MG63 (cell line): ENCODE data around the gene RNASE12. TPM values are rescaled to one million over a fixed set of nuclear protein-coding genes. Genes with fewer than 3 reads are reported as not detected.
"Not testable (repeated sequence)": the region's sequence is repeated elsewhere in the genome, so short reads cannot be mapped to it uniquely, and the experiment has no call there.

ENCODE experiments used
- DNase-seq: peaks from one replicate; pipeline ENCODE4 v3.0.0-alpha.2; 2020
- H3K27me3 ChIP-seq: fragments of 250-450 bp; sonication (Bioruptor Pico); 2 replicates; pipeline ENCODE4 v1.5.1; 2020; ENCODE audit warnings: mild to moderate bottlenecking, moderate library complexity
- H3K36me3 ChIP-seq: fragments of 250-450 bp; sonication (Bioruptor Pico); 2 replicates; pipeline ENCODE4 v1.5.1; 2020; ENCODE audit warnings: mild to moderate bottlenecking, moderate library complexity
- H3K4me3 ChIP-seq: fragments of 250-450 bp; sonication (Bioruptor Pico); 2 replicates; pipeline ENCODE4 v1.5.1; 2020; ENCODE audit warnings: mild to moderate bottlenecking, moderate library complexity
- H3K9me3 ChIP-seq: fragments of 250-450 bp; sonication (Bioruptor Pico); 2 replicates; pipeline ENCODE4 v1.5.1; 2020; ENCODE audit warnings: mild to moderate bottlenecking, moderate library complexity
- total RNA-seq: library from RNA; depleted of rRNA; stranded (reverse); fragments of >200 nt; shearing (Covaris generic); gene quantifications from 2 replicates; pipeline ENCODE4 v1.2.3, GENCODE V29; 2014; ENCODE audit warnings: low replicate concordance; rRNA removed

The RNASE12 gene, protein sequence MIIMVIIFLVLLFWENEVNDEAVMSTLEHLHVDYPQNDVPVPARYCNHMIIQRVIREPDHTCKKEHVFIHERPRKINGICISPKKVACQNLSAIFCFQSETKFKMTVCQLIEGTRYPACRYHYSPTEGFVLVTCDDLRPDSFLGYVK
- not detected in 2 replicates for total RNA-seq

DNA sequence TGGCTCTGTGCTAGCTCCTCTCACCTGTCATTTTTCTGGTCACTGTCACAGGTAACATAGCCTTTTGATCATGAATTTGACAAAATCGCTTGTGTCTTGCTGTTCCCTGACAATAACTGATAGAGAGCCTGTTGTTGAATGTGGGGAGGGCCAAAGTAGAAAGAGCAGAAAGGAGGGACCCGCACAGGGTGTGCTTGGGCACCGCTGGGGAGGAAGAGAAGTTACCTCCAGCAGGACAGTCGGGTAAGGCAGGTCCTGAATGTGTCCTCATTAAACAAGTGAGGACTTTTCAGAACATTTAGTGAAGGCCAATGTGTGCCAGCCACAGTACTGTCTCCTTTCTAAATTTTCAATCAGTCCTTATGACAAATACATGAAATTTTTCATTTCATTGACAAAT, at the start of gene RNASE12:
Gene RNASE12 (minus strand): TSS at position 142 of the 400 bp plus-strand sequence. CDS start 653 bp downstream, outside the sequence.
- Histone ChIP-seq H3K36me3 (no peaks in the 10 kb centered on the region), H3K27me3 (no peaks in the 10 kb centered on the region), H3K9me3 (no peaks in the 10 kb centered on the region), H3K4me3 (peak within 1 kb of the TSS; percentile 16; the same call in 1 of the 2 replicates)
- no peak for DNase-seq

DNA sequence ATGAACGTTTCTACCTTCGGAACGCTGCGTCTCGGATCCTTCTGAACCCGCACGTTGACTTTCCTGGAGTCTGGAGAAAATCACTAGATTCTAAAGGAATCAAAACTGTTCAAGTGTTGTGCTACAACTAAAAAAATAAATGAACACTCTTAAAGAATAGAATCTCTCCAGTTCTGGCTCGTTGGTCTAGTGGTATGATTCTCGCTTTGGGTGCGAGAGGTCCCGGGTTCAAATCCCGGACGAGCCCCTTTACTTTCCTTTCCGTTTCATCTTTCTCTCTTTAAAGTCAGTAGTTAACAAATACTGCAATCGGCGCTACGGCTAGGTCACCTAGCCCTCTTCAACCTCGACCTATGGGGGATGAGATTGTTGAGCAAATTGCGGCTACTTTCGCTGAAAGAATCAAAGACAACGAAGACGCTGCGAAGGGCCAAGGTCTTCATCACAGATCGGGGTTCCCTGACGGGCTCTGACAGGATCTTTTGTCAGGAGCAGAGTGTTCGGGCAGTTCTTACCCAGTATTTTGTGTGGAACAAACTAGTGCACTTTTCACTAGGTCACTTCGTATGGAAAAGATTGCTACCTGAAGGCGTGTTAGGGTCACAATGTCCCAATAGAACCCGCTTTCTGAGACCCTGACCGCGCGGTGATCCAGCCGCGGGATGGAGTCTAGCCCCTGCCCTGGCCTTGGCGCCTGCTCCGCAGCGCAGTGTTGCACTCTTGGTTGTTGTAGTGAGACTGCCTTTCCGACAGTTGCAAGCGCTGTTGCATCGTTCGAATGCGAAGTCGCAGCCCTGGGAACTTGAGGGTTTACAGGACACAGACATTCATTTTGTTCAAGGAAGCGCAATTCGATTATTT, 41.9 kb upstream of the RNASE12 start:
- peak; percentile 82 for DNase-seq
- Histone ChIP-seq H3K36me3 (no peaks in the 10 kb centered on the region), H3K4me3 (peak overlapping the region; percentile 55), H3K27me3 (no peaks in the 10 kb centered on the region; the same call in none of the 2 replicates), H3K9me3 (no peaks in the 10 kb centered on the region)

DNA sequence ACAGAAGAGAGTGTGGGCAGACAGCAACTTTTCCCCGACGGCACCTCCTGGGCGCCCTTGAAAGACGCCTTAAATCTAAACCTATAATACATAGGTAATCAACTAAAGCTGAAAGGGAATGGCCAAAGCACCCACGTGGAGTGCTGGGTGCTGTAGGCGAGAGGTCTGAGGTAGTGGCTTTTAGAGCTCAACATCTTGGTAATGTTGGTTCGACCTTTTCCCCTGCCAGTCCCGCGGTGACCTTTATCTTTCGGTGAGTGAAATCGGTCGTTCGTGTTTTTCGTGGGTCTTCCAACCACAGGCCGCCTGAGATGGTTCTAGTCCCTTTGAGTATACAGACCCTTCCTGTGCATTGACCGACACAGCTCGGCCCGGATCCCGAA, 41.3 kb upstream of the RNASE12 start:
- no peaks in the 10 kb centered on the region for H3K9me3 ChIP-seq
- H3K27me3 ChIP-seq, result no peaks in the 10 kb centered on the region; the same call in none of the 2 replicates
- peak overlapping the region; percentile 55 for H3K4me3 ChIP-seq
- no peak for DNase-seq
- no peaks in the 10 kb centered on the region for H3K36me3 ChIP-seq

DNA sequence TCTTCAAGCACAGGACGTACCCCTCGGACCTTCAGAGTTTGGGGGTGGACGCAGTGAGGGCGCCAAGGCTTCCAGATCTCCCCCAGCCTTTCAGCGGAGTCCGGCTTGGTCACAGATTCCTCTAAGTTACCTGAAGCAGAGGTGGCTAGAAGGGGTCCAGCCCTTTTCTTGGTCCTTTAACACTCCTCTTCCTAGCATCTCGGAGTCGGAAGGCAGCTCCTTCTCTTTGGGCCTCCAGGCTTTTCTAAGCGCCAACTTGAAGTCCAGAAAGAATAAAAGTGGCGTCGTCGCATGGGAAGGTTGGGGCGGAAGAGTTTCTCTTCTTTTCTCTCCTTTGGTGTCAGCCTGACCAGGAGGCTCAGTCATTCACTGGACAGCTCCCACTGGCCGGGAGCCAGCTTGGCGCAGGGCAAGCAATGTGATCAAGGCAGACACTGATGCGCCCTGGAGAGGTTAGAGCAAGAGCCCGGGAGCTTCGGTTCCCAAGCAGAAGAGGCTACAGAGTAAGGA, 40.8 kb upstream of the RNASE12 start:
- Histone ChIP-seq H3K9me3 (no peaks in the 10 kb centered on the region), H3K36me3 (no peaks in the 10 kb centered on the region), H3K27me3 (no peaks in the 10 kb centered on the region; the same call in 1 of the 2 replicates), H3K4me3 (peak overlapping the region; percentile 55)
- DNase-seq, result peak; percentile 83

DNA sequence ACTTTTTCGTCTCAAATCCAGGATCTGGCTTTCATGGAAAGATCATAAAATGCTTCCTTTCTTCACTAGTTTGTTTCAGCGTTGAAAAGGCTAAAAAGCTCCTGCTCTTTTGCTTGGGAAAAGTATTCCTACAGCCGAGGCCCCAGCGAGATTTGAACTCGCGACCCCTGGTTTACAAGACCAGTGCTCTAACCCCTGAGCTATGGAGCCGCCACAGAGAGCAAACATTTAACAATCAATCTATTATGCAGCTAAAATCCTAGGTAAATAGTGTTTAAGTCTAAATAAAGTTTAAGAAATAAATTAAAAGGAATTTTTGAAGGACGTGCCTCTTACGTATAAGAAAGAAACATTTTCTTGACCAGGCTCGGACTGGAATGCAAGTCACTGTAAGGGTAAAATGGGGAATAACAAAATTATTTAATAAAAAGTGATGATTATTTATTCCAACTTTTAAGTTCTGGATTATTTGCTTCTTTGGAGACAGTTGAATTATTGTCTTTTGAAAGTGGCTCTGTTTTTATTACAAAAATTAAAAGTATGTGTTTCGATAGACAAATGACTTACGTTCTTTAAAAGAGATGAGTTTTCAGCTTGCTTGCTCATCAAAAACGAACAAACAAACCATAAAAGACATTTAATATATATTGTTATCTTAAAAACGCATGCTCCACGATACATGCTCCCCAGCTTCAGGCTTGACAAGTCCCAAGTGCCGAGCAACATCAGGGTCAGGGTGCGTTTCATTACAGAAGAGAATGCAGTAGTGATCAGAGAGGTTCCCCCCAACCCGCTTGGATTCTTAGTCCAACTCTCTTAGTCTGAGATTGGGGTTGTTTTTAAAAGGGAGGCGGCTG, 40.1 kb upstream of the RNASE12 start:
- H3K9me3 ChIP-seq, result no peaks in the 10 kb centered on the region

DNA sequence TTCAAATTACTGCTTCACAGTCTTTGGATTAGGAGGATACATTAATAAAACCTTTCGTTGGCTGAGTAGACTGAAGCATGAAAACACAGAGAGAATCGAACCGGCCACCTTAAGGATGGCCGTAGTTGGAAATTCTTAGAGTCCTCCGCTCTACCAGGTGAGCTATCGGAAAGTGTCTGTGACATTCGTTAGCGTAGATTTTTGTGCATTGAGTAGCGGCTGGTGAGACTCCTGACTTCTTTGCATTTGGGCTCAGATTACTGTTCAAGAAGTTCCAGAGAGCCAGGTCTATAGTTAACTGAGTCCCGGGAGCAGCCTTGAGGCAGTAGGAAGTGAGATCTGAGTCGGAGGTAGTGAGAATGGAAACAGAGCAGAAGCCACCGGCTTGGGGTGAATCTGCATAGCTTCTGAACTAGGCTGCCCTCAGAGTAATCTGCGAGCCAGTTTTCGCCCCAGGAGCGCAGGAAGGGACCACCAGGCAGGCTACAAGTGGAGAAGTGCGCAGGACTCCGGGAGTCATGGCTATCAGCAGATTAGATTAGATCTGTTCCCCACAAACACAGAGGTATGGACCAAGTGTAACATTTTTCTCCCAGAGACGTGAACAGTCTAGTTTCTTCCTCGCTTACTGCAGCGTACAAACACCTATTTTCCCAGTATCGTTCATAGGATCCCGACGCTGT, 39.3 kb upstream of the RNASE12 start:
- H3K4me3 ChIP-seq, result peak overlapping the region; percentile 55
- H3K9me3 ChIP-seq, result no peaks in the 10 kb centered on the region
- no peaks in the 10 kb centered on the region; the same call in 1 of the 2 replicates for H3K27me3 ChIP-seq
- peak; percentile 22 for DNase-seq
- no peaks in the 10 kb centered on the region for H3K36me3 ChIP-seq

More for the DNA sequence above, 40.1 kb upstream of the RNASE12 start:
- peak; percentile 48 for DNase-seq
- no peaks in the 10 kb centered on the region; the same call in 1 of the 2 replicates for H3K27me3 ChIP-seq
- H3K4me3 ChIP-seq, result peak overlapping the region; percentile 55
- no peaks in the 10 kb centered on the region for H3K36me3 ChIP-seq

DNA sequence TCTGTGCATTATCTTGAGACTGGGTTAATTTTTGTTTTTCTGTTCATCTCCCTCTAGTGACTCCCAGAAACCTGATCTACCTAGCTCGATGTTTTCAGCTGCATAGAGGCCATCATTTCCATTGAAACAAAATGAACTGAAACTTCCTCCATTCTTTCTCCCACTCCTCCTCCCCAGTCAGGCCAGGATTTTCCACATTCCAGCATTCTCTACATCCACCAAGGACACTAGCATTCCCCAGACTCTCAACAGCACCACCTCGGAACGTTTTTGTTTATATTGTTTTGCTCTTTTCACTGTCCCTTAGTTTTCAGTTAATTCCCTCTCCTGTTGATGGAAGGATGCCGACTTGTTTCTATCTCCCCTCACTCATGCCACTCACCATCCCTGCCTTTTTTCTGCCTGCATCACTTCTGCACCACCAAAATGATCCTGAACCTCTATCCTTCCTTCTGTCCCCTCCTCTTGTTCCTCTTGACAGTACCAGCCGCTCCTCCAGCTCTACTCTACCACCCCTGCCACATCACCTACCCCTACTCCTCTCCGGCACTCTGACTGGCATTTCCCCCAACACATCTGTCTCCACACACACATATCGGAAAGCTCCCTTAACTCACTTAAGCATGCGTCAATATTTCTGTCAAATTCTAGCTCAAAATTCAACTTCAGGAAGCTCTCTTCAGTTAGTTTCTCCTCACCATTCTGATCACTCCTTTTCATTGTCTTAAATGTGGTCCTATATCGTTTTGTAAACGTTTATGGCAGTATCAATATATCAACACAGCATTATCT, 37.1 kb upstream of the RNASE12 start:
- DNase-seq, result no peak
- no peaks in the 10 kb centered on the region for H3K27me3 ChIP-seq
- H3K36me3 ChIP-seq, result no peaks in the 10 kb centered on the region
- H3K9me3 ChIP-seq, result no peaks in the 10 kb centered on the region
- no peak overlapping the region for H3K4me3 ChIP-seq

DNA sequence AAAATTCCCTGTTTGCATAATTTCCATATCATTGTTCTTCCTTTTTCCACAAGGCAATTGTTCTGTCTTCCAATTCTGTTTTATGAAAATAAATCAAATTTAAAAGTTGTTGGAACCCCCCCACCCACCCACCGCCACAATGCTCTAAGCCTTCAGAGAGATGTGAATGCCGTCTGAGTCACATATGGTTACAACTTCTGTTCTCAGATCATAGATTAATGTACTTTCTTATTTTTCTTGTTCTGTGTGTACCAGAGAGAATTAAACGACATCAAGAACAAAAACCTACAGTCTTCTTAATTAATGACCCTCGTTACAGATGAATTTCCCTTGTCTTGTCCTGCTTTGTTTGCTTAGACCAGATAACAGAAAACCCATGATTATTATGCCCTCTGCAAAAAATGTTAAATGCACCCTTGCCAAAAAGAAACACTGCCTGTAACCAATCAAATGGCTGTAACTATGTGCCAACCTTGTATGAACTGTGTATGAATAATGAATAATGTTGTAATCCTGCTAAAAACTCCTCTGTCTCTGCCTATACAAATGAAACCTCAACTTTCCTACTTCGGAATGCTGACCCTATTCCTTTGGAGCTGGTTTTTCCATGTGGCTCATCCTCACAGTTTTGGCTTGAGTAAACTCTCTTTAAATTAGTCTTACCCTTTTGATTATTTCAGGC, 36.3 kb upstream of the RNASE12 start:
- Histone ChIP-seq H3K4me3 (no peak overlapping the region), H3K36me3 (no peaks in the 10 kb centered on the region), H3K27me3 (no peaks in the 10 kb centered on the region), H3K9me3 (no peaks in the 10 kb centered on the region)
- DNase-seq, result no peak

DNA sequence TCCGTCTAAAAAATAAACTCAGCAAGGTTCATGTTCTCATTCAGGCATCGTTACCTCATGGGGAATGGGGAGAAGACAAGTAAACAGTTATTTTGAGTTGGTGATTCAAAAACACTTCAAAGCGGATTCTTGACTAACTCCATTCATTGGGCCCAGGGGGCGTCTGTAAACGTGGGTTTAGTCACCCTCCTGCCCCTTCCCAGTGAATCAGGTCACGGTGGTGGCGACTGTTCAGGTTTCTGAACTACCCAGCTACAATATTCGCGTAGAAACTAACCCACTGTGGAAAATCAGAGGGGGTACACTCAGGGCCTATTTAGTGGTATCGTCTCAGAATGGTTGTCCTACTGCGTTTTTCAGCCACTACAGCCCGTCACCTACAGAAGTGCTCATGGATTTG, 35.1 kb upstream of the RNASE12 start:
- Histone ChIP-seq H3K27me3 (no peaks in the 10 kb centered on the region), H3K36me3 (no peaks in the 10 kb centered on the region), H3K9me3 (no peaks in the 10 kb centered on the region), H3K4me3 (no peak overlapping the region)
- DNase-seq, result no peak

DNA sequence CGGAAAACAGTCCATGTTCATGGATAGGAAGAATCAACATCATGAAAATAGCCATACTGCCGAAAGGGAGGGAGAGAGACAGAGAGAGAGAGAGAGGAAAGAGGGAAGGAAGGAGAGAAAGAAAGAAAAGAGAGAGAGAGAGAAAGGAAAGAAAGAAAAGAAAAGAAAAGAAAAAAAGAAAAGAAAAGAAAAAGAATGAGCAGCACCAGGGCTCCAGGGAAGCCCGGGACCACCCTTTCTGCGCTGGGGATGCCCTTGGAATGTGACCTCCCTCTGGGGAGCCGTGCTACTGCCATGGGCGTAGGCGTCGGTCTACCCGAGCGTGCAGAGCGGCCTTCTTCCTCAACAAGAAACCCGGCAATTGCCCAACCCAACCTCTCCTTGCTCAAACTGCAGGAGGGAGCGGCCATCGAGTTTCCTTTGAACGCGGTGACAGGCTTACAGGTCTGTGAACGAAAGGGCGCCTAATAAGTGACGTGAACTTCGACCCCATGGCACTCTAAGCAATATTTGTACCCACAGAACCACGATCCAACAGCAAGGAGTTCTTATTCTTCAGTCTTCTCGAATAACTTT, 33.4 kb upstream of the RNASE12 start:
- Histone ChIP-seq H3K4me3 (peak overlapping the region; percentile 49), H3K27me3 (no peaks in the 10 kb centered on the region), H3K9me3 (no peaks in the 10 kb centered on the region), H3K36me3 (no peaks in the 10 kb centered on the region)
- DNase-seq, result peak; percentile 78

DNA sequence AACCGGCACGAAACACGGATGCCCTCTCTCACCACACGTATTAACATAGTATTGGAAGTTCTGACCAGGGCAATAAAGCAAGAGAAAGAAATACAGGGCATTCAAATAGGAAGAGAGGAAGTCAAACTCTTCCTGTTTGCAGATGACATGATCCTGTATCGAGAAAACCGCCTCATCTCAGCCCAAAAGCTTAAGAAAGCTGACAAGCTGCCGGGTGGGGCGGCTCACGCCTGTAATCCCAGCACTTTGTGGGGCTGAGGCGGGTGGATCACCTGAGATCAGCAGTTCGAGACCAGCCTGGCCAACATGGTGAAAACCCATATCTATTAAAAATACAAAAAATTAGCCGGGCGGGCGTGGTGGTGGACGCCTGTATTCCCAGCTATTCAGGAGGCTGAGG, 32.6 kb upstream of the RNASE12 start:
- Histone ChIP-seq H3K4me3 (peak overlapping the region; percentile 49), H3K27me3 (no peaks in the 10 kb centered on the region), H3K36me3 (no peaks in the 10 kb centered on the region), H3K9me3 (no peaks in the 10 kb centered on the region)
- peak; percentile 38 for DNase-seq

DNA sequence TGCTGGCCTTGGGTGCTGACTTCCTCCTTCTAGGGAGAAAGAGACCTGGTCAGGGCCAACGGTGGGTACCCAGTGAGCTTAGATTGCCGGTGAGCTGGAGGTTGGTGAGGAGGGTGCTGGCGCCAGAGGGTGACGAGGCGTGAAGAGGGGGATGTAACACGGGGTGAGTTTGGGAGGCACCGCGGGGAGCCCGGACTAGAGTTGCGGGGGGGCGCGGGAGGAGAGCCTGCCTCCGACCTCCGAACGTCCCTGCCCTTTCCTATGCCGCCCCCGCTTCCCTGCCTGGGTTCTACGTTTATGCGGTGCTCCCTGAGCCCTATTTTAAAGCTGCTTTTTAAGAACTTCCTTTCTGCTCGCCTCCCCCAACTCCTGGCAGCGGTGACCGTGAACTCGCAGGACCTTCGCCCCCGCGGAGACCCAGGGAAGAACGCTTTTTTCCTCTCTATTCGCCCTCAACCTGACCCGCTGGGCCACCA, 31.7 kb upstream of the RNASE12 start:
- no peaks in the 10 kb centered on the region for H3K27me3 ChIP-seq
- no peak overlapping the region for H3K4me3 ChIP-seq
- no peaks in the 10 kb centered on the region for H3K36me3 ChIP-seq
- no peaks in the 10 kb centered on the region for H3K9me3 ChIP-seq
- DNase-seq, result no peak

DNA sequence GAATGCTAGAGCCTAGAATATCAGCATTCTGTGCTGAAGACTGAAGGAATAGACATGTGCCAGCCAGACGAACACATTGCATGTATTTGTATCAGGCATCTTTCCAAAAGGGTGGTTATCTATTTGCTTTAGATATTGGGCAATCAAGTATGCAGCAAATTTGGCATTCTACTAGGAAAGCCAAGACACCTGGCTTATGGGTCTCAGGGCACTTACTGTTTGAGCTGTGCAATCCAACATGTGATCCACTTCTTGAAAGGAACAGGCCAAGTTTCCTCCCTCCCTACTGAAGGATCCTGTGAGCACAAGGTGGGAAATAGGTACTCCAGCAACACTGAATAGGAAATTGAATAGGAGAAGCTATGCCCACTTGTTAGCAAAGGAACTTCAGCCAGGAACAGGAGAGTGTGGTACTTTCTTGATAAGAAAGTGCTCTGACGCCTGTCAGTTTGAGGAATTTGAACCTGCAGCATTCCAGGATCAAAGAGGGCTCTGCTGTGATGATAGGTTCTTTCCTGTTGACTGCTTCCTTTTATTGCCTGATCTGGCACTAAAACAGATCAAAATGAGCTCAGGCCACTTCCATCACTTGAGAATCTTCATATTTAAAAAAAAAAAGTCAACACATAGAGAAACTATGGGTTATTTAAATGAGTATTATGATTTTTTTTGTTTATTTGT, 29.8 kb upstream of the RNASE12 start:
- no peaks in the 10 kb centered on the region for H3K36me3 ChIP-seq

DNA sequence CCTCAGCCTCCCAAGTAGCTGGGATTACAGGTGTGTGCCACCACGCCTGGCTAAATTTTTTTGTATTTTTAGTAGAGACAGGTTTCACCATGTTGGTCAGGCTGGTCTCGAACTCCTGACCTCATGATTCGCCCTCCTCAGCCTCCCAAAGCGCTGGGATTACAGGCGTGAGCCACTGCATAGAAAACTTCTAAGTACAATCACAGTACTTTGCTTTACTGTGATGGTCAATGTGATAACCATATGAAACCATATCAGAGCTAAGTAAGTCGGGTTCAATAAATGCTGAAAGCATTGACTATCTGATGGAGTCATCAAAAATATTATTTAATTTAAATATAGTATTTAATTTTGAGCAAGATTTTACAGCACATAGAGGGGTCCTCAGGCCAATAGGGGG, 28.5 kb upstream of the RNASE12 start:
- H3K27me3 ChIP-seq, DNase-seq: not testable (repeated sequence)

More for the DNA sequence above, 29.8 kb upstream of the RNASE12 start:
- H3K27me3 ChIP-seq, result no peaks in the 10 kb centered on the region
- no peak overlapping the region for H3K4me3 ChIP-seq
- DNase-seq, result no peak
- no peaks in the 10 kb centered on the region for H3K9me3 ChIP-seq

More for the DNA sequence above, 28.5 kb upstream of the RNASE12 start:
- H3K9me3 ChIP-seq, H3K36me3 ChIP-seq, H3K4me3 ChIP-seq: not testable (repeated sequence)
